ENCODE data around the gene ISM2.

- no peak for TF ChIP-seq CREB1 (CRISPR knock-in tag; IDR thresholded peaks at IDR 0.05; ENCODE audit: low read depth)
- TF ChIP-seq CTCF (conservative IDR thresholded peaks at IDR 0.05; ENCODE audit: low read depth in 2 of 2) = no peak
- TF ChIP-seq POLR2AphosphoS5 (IDR thresholded peaks at IDR 0.05; ENCODE audit: low read depth) = no peak
- no peak for TF ChIP-seq EZH2 (IDR thresholded peaks at IDR 0.05; ENCODE audit: low read depth, unreplicated experiment)
- TF ChIP-seq ETS1 (IDR thresholded peaks at IDR 0.05) = no peak
- TF ChIP-seq REST (IDR thresholded peaks at IDR 0.05; ENCODE audit: unreplicated experiment) = no peak
- no peak for TF ChIP-seq EZH2phosphoT487 (IDR thresholded peaks at IDR 0.05; ENCODE audit: unreplicated experiment)
- no peak for TF ChIP-seq JUNB (IDR thresholded peaks at IDR 0.05; ENCODE audit: unreplicated experiment)
- TF ChIP-seq NANOG (IDR thresholded peaks at IDR 0.05; ENCODE audit: borderline replicate concordance) = no peak
- no peak for TF ChIP-seq STAT1 (IDR thresholded peaks at IDR 0.05; ENCODE audit: unreplicated experiment)
- TF ChIP-seq ZNF114 (CRISPR knock-in tag; IDR thresholded peaks at IDR 0.05) = no peak
- no peak for TF ChIP-seq ZNF331 (CRISPR knock-in tag; IDR thresholded peaks at IDR 0.05; ENCODE audit: low read depth)
- no peak for TF ChIP-seq ZNF462 (CRISPR knock-in tag; IDR thresholded peaks at IDR 0.05)
Observed at GRCh38 chr14:77529213-77529612, 30.6 kb upstream of the ISM2 start.

All from GM23338 (cell line).